ENCODE data around the gene RBKS. TPM values are rescaled to one million over a fixed set of nuclear protein-coding genes. Genes with fewer than 3 reads are reported as not detected.

RBKS gene
- total and polyA plus RNA-seq, 2 donors from 2014 or later, result 10.3 to 28.7 TPM

GRCh38 chr2:27831279-27832050 is 58.7 kb downstream of the RBKS start:
- intact Hi-C loops (cut with DNase I), result no loop called here
- FAIRE-seq (no peak), DNase-seq (no peak)
- Histone ChIP-seq H3K36me3 (ENCODE audit: control insufficient read depth in 2 of 3, insufficient read depth in 3 of 3, low read length in 3 of 3) (peaks cover 0 to 11% (median 0%) of the 10 kb centered on the region in 3 donors), H3K4me1 (ENCODE audit: control insufficient read depth in 2 of 3, insufficient read depth in 2 of 3, low read depth in 1 of 3, low read length in 3 of 3) (no peaks in the 10 kb centered on the region), H3K27ac (ENCODE audit: low read depth in 2 of 2, low read length in 2 of 2) (no peak overlapping the region), H3K27me3 (ENCODE audit: control insufficient read depth, insufficient read depth, low read length) (no peaks in the 10 kb centered on the region), H3K9ac (ENCODE audit: low read length in 3 of 3) (no peak overlapping the region), H3K4me3 (ENCODE audit: low read length in 3 of 3) (no peak overlapping the region), H3K9me3 (ENCODE audit: control insufficient read depth in 2 of 3, insufficient read depth in 1 of 3, low read length in 3 of 3) (no peaks in the 10 kb centered on the region)
- TF ChIP-seq, protein P1, sequence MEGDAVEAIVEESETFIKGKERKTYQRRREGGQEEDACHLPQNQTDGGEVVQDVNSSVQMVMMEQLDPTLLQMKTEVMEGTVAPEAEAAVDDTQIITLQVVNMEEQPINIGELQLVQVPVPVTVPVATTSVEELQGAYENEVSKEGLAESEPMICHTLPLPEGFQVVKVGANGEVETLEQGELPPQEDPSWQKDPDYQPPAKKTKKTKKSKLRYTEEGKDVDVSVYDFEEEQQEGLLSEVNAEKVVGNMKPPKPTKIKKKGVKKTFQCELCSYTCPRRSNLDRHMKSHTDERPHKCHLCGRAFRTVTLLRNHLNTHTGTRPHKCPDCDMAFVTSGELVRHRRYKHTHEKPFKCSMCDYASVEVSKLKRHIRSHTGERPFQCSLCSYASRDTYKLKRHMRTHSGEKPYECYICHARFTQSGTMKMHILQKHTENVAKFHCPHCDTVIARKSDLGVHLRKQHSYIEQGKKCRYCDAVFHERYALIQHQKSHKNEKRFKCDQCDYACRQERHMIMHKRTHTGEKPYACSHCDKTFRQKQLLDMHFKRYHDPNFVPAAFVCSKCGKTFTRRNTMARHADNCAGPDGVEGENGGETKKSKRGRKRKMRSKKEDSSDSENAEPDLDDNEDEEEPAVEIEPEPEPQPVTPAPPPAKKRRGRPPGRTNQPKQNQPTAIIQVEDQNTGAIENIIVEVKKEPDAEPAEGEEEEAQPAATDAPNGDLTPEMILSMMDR (IDR thresholded peaks at IDR 0.05; ENCODE audit: borderline replicate concordance, extremely low read depth, insufficient read depth), result no peak

DNA sequence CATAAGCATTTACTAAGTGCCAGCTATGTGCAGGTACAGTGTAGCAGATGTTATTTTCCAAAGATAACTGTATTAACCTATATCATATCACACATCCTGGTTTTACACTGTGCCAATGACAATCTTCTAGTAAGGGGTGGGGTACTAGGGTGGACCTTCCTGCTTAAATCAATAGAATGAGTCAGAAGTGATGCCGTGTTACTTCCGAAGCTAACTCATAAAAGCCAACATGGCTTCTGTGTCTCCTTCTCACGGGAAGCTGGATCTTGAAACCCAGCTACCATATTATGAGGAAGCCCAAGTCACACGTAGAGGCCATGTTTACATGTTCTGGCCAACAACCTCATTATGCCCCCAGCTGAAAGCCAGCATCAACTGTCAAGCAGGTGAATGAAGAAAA is 59.5 kb downstream of the RBKS start:
- TF ChIP-seq, protein P1 (IDR thresholded peaks at IDR 0.05; ENCODE audit: borderline replicate concordance, extremely low read depth, insufficient read depth), result no peak
- Histone ChIP-seq H3K27me3 (ENCODE audit: control insufficient read depth, insufficient read depth, low read length) (no peaks in the 10 kb centered on the region), H3K36me3 (ENCODE audit: control insufficient read depth in 2 of 3, insufficient read depth in 3 of 3, low read length in 3 of 3) (peaks cover 0 to 11% (median 0%) of the 10 kb centered on the region in 3 donors), H3K9ac (ENCODE audit: low read length in 3 of 3) (no peak overlapping the region), H3K9me3 (ENCODE audit: control insufficient read depth in 2 of 3, insufficient read depth in 1 of 3, low read length in 3 of 3) (no peaks in the 10 kb centered on the region), H3K4me3 (ENCODE audit: low read length in 3 of 3) (no peak overlapping the region), H3K27ac (ENCODE audit: low read depth in 2 of 2, low read length in 2 of 2) (no peak overlapping the region), H3K4me1 (ENCODE audit: control insufficient read depth in 2 of 3, insufficient read depth in 2 of 3, low read depth in 1 of 3, low read length in 3 of 3) (no peaks in the 10 kb centered on the region)
- DNase-seq (no peak), FAIRE-seq (no peak)
- intact Hi-C loops (cut with DNase I), result no loop called here

GRCh38 chr2:27829791-27830190 is 60.4 kb downstream of the RBKS start:
- H3K9me3 ChIP-seq (ENCODE audit: control insufficient read depth in 2 of 3, insufficient read depth in 1 of 3, low read length in 3 of 3), result no peaks in the 10 kb centered on the region
- no peaks in the 10 kb centered on the region for H3K27me3 ChIP-seq (ENCODE audit: control insufficient read depth, insufficient read depth, low read length)
- DNase-seq, result no peak
- TF ChIP-seq, protein P1 (IDR thresholded peaks at IDR 0.05; ENCODE audit: borderline replicate concordance, extremely low read depth, insufficient read depth), result no peak
- no peak overlapping the region for H3K9ac ChIP-seq (ENCODE audit: low read length in 3 of 3)
- FAIRE-seq, result no peak
- intact Hi-C loops (cut with DNase I), result no loop called here
- peaks cover 0 to 11% (median 0%) of the 10 kb centered on the region in 3 donors for H3K36me3 ChIP-seq (ENCODE audit: control insufficient read depth in 2 of 3, insufficient read depth in 3 of 3, low read length in 3 of 3)
- no peaks in the 10 kb centered on the region for H3K4me1 ChIP-seq (ENCODE audit: control insufficient read depth in 2 of 3, insufficient read depth in 2 of 3, low read depth in 1 of 3, low read length in 3 of 3)
- H3K4me3 ChIP-seq (ENCODE audit: low read length in 3 of 3), result no peak overlapping the region
- H3K27ac ChIP-seq (ENCODE audit: low read depth in 2 of 2, low read length in 2 of 2), result no peak overlapping the region

Data from kidney (tissue), 14 donors.